IPS DF 4.7 (cell line): Measurements from ENCODE around the gene ERAP2.

Experiments used
- DNase-seq: peaks from one replicate; pipeline ENCODE4 v3.0.0-alpha.2; 2013; ENCODE audit warnings: low spot score; ENCODE audit errors: extremely low read depth

ERAP2 gene

GRCh38 chr5:96933764-96934707, 57.7 kb downstream of the ERAP2 start:
- no peak for DNase-seq

DNA sequence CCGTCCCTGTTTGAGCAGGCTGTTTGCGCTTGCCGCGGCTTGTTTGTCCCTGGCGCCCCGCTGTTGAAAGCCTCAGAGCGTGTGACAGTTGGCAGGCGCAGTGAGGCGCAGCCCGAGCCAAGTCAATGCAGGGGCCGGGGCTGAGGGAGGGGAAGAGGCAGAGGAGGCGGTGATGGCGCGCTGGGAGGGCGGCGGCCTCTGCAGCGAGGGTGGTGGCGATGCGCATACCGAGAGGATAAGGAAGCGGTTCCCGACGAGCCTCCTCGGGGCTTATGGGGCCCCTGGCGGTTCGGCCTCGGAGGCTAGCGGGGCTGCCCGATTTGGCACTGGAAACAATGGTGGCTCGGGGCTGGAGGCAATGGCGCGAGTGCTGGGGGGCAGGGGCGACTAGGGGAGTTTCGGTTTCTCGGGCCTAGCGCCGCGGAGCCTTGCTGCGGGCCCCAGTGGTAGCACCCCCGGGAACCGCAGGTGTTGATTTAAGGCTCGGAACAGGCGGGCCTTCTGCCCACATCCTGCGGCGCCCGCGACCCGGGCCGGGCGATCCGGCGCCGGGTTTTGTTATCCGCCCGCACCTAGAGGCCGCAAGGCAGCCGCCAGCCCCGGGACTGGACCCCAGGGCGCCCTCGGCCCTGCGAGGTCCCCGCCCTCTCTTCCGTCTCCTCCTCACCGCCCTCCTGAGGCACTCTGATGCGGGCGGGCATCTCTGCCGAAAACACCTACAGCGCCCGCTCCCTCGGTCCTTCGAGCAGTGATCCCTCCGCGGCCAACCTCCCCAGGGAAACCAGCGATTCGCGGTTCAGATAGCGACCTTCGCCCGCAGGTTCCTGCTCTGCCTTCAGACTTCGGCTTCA, 58.6 kb downstream of the ERAP2 start:
- peak; percentile 16 for DNase-seq

- peak; percentile 86 for DNase-seq
Measured at GRCh38 chr5:96935559-96936430, 59.5 kb downstream of the ERAP2 start, which contains the start of gene LNPEP. Gene LNPEP, plus strand, starts transcription at chr5:96936080. Its CDS starts 76 bp downstream, at chr5:96936156.

- DNase-seq, result no peak
Measured at GRCh38 chr5:96936431-96937320, 60.4 kb downstream of the ERAP2 start.

DNA sequence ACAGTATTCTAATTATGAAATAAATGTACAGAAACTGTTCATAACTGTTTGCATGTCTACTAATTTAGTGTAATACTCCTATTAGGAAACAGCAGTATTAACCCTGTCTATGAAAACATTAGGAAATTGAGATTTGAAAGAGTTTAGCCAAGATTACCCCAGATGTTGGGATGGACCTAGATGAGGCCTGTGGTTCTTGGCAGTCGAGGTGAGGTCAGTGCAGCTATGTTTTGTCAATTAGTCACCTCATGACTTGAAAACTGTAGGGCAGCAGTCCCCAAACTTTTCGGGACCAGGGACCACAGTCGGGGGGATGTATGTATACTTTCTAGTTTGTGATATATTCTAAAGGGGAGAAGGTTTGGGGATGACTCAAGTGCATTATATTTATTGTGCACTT, 64.3 kb downstream of the ERAP2 start:
- no peak for DNase-seq

DNA sequence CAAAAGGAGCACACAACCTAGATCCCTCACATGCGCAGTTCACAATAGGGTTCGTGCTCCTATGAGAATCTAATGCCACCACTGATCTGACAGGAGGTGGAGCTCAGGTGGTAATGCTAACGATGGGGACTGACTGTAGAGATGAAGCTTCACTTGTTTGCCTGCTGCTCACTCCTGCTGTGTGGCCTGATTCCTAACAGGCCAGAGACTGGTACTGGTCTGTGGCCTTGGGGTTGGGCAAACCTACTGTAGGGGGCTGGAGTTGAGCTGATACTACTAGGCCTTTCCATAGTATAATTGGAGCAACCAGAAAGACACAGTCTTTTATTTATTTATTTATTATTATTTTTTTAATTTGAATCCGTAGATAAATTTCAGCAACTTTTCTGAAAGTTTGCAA, 64.8 kb downstream of the ERAP2 start:
- no peak for DNase-seq

- DNase-seq, result no peak
Measured at GRCh38 chr5:96942078-96942477, 65.8 kb downstream of the ERAP2 start.

DNA sequence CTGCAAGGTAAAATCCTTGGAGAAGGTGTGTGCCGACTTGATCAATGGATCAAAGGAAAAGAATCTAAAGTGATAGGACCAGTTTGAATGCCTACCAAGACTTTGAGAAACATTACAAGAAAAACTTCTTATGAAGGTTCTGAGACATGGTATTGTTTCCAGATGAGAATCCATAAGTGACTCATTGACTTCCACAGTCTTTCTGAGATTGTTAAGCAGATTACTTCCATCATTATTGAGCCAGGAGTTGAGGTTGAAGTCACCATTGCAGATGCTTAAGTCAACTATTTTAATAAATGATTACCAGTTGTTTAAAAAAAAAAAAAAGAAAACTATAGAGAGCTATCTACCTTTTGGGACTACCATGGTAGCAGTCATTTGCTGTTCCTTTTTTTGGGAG, 66.6 kb downstream of the ERAP2 start:
- no peak for DNase-seq

DNA sequence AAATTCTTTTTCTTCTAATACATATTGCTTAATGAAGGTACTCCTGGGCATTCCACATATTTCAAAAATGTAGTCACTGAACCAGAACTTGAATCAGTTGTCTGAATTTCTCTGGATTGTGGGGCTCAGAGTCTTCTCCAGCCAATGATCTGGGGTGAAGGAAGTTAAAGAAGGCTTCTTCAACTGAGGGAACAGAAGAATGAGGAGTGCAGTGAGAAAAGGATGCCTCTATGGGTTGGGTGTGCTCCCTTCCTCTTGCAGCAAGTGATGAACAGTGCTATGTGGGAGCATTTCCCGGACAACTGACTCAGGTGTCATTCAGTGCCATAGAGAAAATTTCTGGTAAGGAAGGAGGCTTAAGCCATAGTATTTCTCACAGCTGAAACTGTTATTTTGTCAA, 67.5 kb downstream of the ERAP2 start:
- no peak for DNase-seq

DNA sequence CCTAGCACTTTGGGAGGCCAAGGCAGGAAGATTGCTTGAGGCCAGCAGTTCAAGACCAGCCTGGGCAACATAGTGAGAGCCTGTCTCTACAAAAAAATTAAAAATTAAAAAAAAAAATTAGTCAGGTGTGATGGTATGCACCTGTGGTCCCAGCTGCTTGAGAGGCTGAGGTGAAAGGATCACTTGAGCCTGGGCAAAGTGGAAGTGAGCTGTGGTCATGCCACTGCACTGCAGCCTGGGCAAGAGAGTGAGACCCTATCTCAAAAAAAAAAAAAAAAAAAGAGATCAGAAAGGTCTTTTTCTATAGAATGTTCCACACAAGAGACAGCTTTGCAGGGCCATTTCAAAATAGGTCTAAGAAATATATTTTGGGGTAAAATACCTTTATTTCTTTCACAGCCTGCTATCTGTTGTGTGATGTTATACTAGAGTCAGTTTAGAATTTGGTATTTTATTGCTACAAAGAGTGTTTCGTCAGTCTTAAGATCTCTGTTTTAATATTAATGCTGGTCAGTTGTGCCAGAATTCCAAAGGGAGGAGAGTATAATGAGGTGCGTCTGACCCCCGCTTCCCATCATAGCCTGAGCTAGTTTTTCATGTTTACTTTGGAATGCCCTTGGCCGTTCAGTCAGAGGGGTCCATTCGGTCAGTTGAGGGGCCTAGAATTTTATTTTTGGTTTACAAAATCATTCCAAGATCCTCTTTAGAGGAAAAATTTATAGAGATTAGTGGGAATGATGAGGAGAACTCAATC, 69.0 kb downstream of the ERAP2 start:
- DNase-seq, result no peak

GRCh38 chr5:96946381-96946780, 70.1 kb downstream of the ERAP2 start:
- DNase-seq, result no peak

DNA sequence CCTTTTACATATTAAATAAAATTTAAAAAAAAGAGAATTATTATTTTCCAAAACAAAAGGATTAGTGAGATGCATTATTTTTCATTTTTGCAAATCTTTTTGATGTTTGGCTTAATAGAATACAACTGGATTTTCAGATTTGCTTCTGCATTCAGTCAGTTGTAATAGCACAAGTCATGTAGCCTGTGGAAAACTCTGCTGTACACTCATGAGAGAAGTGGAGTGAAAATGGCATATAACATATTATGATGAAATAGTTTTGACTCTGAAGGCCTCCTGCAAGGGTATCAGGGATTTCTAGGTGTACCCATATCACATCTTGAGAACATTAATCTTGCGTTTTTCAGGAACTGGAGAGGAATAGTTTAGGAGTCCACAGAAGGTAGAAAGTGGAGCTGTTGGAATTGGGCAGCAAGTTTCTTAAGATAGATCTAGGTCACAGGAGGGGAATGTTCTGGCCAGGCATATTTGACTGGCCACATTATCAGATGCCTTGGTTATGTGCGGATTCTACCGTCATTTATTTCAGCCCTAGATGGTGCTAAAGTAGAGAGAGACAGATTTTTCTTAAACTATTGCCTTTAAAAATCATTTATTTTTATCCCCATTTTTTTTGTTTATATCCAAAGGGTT, 75.9 kb downstream of the ERAP2 start:
- DNase-seq, result no peak

- no peak for DNase-seq
Measured at GRCh38 chr5:96952974-96953730, 76.9 kb downstream of the ERAP2 start.

DNA sequence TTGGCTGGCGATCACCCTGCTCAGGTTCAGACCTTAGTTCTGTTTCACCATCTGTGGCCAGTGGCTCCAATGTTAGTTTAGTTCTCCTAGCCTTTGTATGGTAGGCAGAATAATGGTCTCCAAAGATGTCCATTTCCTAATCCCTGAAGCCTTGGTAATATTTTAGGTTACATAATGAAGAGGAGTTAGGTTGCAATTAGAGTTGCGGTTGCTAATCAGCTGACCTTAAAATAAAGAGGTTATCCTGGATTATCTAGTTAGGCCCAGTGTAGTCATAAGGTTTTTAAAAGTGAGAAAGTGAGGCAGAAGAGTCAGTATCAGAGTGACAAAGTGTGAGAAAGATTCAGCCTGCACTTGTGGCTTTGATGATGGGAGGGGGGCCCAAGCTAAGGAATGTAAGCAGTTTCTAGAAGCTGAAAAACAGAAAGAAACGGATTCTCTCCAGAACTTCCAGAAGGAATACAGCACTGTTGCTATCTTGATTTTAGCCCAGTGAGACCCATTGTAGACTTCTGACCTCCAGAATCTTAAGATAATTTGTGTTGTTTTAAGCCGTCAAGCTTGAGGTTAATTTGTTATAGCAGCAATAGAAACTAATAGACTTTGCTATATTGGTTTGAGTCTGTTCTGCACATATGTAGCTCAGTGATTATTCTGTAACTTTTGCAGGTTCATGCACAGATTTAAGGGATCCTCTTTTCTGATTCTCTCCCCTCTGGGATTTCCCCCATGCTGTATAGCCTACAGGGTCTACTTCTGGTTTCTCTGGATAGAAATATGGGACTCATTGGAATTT, 81.2 kb downstream of the ERAP2 start:
- DNase-seq, result no peak

DNA sequence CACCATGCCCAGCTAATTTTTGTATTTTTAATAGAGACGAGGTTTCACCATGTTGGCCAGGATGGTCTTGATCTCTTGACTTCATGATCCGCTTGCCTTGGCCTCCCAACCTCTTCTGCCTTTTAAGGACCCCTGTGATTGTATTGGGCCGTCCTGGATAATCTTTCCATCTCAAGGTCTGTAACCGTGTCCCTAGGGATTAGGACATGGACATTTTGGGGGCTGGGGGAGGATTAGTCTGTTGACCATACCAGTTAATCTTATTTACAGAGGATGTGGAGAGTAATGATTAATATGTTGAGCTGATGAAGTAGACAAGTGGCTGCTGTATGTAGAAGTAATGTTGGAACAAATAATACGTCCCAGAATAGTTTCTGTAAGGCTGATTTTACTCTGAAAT, 82.7 kb downstream of the ERAP2 start:
- no peak for DNase-seq

GRCh38 chr5:96961053-96961452, 84.8 kb downstream of the ERAP2 start:
- DNase-seq, result no peak

DNA sequence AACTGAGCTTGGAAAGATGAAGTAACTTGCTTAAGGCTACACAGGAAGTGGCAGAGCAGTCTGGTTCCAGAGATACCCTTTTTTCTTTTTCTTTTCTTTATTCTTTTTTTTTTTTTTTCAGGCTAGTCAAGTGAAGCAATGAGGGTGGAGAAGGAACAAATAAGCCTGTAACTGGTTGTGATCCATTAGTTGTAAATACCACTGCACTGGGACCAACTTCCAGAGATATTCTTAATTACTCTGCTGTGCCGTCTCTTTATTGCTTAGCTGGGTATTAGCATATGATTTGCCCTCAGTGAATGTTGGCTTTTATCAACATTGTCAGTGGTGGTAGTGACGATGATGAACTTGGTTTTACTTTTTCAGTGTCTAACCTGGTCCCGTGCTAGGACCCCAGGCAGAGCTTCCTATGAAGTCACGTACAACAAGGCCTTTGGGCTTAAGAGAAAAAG, 86.3 kb downstream of the ERAP2 start:
- no peak for DNase-seq
